HepG2 (cell line): ENCODE data around the gene DNAAF1. TPM values are rescaled to one million over a fixed set of nuclear protein-coding genes. Genes with fewer than 3 reads are reported as not detected.

Source experiments
- AGO1 ChIP-seq: fragments of 200-400 bp; formaldehyde crosslinking; IDR thresholded peaks from 2 replicates; pipeline ENCODE4 v1.6.1; 2017; ENCODE audit warnings: mild to moderate bottlenecking, low read depth, low read length, moderate library complexity; ENCODE audit not compliant: poor library complexity, severe bottlenecking
- ATF5 ChIP-seq: sonication (generic); formaldehyde crosslinking; IDR thresholded peaks from 2 replicates; pipeline ENCODE4 v1.4.0; 2020; ENCODE audit warnings: mild to moderate bottlenecking, low read depth, missing genetic modification reagents
- ATF6 ChIP-seq: sonication (generic); formaldehyde crosslinking; conservative IDR thresholded peaks from 2 replicates; pipeline ENCODE4 v1.4.0; 2020; ENCODE audit warnings: missing genetic modification reagents
- HDAC1 ChIP-seq: sonication (generic); formaldehyde crosslinking; IDR thresholded peaks from 2 replicates; pipeline ENCODE4 v1.5.1; 2020; ENCODE audit warnings: mild to moderate bottlenecking, missing genetic modification reagents
- IRF9 ChIP-seq: sonication (generic); formaldehyde crosslinking; IDR thresholded peaks from 2 replicates; pipeline ENCODE4 v1.8.0; 2022; ENCODE audit warnings: missing genetic modification reagents, mild to moderate bottlenecking, borderline replicate concordance
- KMT2A ChIP-seq: sonication (generic); formaldehyde crosslinking; IDR thresholded peaks from 2 replicates; pipeline ENCODE4 v1.4.0; 2020; ENCODE audit warnings: missing genetic modification reagents
- NCOA2 ChIP-seq: sonication (generic); formaldehyde crosslinking; IDR thresholded peaks from 2 replicates; pipeline ENCODE4 v1.8.0; 2022; ENCODE audit warnings: inconsistent platforms
- REST ChIP-seq, 2 experiments: IDR thresholded peaks; 2 replicates each; pipeline ENCODE4 v1.6.1; 2011 to 2012; ENCODE audit warnings: low read length in 2 of 2, borderline replicate concordance in 1 of 2, low read depth in 1 of 2, mild to moderate bottlenecking in 1 of 2, moderate library complexity in 1 of 2
- REXO4 ChIP-seq: sonication (generic); formaldehyde crosslinking; IDR thresholded peaks from 2 replicates; pipeline ENCODE4 v1.8.0; 2022; ENCODE audit warnings: missing genetic modification reagents, mild to moderate bottlenecking, borderline replicate concordance
- SNRNP70 ChIP-seq: fragments of 200-400 bp; formaldehyde crosslinking; IDR thresholded peaks from 2 replicates; pipeline ENCODE4 v1.6.1; 2017; ENCODE audit warnings: mild to moderate bottlenecking, low read depth, low read length, moderate library complexity
- ZBTB4 ChIP-seq: sonication (generic); formaldehyde crosslinking; IDR thresholded peaks from 2 replicates; pipeline ENCODE4 v1.4.0; 2020; ENCODE audit warnings: missing genetic modification reagents, mild to moderate bottlenecking, borderline replicate concordance
- ZNF256 ChIP-seq: sonication (generic); formaldehyde crosslinking; conservative IDR thresholded peaks from 2 replicates; pipeline ENCODE4 v1.4.0; 2020; ENCODE audit warnings: missing genetic modification reagents
- ZNF276 ChIP-seq: sonication (generic); formaldehyde crosslinking; IDR thresholded peaks from 2 replicates; pipeline ENCODE4 v1.4.0; 2020; ENCODE audit warnings: mild to moderate bottlenecking, low read depth, missing genetic modification reagents
- ZNF441 ChIP-seq: sonication (generic); formaldehyde crosslinking; IDR thresholded peaks from 2 replicates; pipeline ENCODE4 v1.7.0; 2021; ENCODE audit warnings: missing genetic modification reagents, borderline replicate concordance
- polyA plus RNA-seq, 8 experiments: library from polyadenylated mRNA; depleted of rRNA in 3 of 8; stranded (reverse) in 7 of 8; unstranded in 1 of 8; fragments of >200 nt; fragmentation: Illumina TruSeq in 4 of 8; extraction: Trizol in 4 of 8; gene quantifications; 2 replicates each; pipeline versions ENCODE4 v1.2.1 to v1.2.3, GENCODE V29; 2011 to 2016; ENCODE audit warnings: low read depth in 4 of 8, missing spikeins in 1 of 8, mixed read lengths in 1 of 8; ENCODE audit not compliant: insufficient read depth in 1 of 8
- total RNA-seq, 5 experiments: library from RNA; depleted of rRNA; stranded (reverse); fragments of >200 nt; fragmentation: Illumina TruSeq; extraction: Trizol; gene quantifications; 2 replicates each; pipeline ENCODE4 v1.2.3, GENCODE V29; 2016; ENCODE audit warnings: low read depth in 1 of 5

The DNAAF1 gene
- total and polyA plus RNA-seq, 2 of the 13 experiments (the other 11 are each of a cell fraction or from before 2014, with no cell fraction given): 0.04 TPM; not detected in 1

- no peak for TF ChIP-seq REXO4 (CRISPR knock-in tag)
- no peak for TF ChIP-seq SNRNP70
- peak; percentile 87; the same call in 1 of the 2 replicates for TF ChIP-seq ZNF256 (CRISPR knock-in tag)
- no peak for TF ChIP-seq ATF5 (CRISPR knock-in tag)
- TF ChIP-seq HDAC1 (CRISPR knock-in tag): peak; percentile 91
- no peak for TF ChIP-seq ATF6 (CRISPR knock-in tag)
- TF ChIP-seq ZBTB4: no peak
- 0 out of 4 replicates have a peak, but pooled peaks of 1 of the 2 experiments have one; percentile 6 for TF ChIP-seq REST (IDR thresholded peaks at IDR 0.05; ENCODE audit: borderline replicate concordance in 1 of 2, low read depth in 1 of 2, low read length in 2 of 2)
- TF ChIP-seq NCOA2 (CRISPR knock-in tag): peak; percentile 43; the same call in 1 of the 2 replicates
- peak; percentile 78; the same call in 1 of the 2 replicates for TF ChIP-seq ZNF276
- TF ChIP-seq KMT2A (CRISPR knock-in tag): peak; percentile 98
- TF ChIP-seq ZNF441: no peak
- peak; percentile 95 for TF ChIP-seq IRF9 (CRISPR knock-in tag)
- TF ChIP-seq AGO1: peak; percentile 88
Observed at GRCh38 chr16:84186685-84187437, 41.8 kb downstream of the DNAAF1 start, which contains the start of gene TAF1C (continued).
